Smooth muscle cell of the pulmonary artery (primary cell): ENCODE measurements around the gene CERS1. TPM values are rescaled to one million over a fixed set of nuclear protein-coding genes. Genes with fewer than 3 reads are reported as not detected.

Experiments used
- total RNA-seq: library from RNA; depleted of rRNA; stranded (reverse); fragments of >200 nt; gene quantifications from 2 replicates; pipeline ENCODE4 v1.2.3, GENCODE V29; 2014

CERS1 gene
- 2.9 and 11.6 TPM in 2 replicates for total RNA-seq

GRCh38 chr19:18895824-18896341, at the start of gene CERS1:
TSS of gene CERS1 (minus strand) at chr19:18896158. CDS start at chr19:18896072, 86 bp downstream.

GRCh38 chr19:18940769-18941627, 45.0 kb upstream of the CERS1 start, which contains the start of gene HOMER3:
TSS of gene HOMER3 (minus strand) at chr19:18941217. CDS start at chr19:18938982, 2,235 bp downstream.

GRCh38 chr19:18919086-18919899, 23.3 kb upstream of the CERS1 start, which contains the start of the genes COPE and DDX49:
TSS of gene COPE (minus strand) at chr19:18919387. CDS start at chr19:18919348, 39 bp downstream.
TSS of gene DDX49 (plus strand) at chr19:18919715. CDS start at chr19:18919742, 27 bp downstream.

DNA sequence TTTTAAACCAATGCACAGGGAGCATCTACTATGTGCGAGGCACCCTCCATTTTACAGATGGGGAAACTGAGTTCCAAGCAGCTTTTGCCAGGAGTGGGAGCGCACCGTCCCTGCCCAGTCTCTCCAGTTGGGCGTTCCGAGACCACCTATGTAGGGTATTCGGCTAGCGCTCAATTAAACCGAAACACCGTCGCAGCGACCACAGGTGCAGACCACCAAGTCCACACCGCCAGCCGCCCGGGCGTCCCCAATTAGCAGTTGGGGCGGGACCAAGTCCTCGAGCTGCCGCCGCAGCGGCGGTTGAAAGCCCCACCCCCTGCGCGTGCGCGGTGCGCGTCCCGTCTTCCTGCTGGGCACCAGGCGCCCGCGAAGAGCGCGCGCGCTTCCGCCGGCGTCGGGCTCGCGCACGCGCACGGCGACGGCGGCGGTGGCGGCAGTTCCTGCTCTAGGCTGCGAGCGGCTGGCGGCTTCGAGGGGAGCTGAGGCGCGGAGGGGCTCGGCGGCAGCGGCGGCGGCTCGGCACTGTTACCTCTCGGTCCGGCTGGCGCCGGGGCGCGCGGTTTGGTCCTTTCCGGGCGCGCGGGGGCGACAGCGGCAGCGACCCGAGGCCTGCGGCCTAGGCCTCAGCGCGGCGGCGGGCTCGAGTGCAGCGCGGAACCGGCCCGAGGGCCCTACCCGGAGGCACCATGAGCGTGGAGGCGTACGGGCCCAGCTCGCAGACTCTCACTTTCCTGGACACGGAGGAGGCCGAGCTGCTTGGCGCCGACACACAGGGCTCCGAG, 64.2 kb downstream of the CERS1 start, which contains the start of gene UPF1:
TSS of gene UPF1 (plus strand) at position 436 of the 782 bp plus-strand sequence. CDS start at position 687, 251 bp downstream.

Other genes with a start within 250 kb of the CERS1 start
- 4.2 and 5.3 TPM in 2 replicates for gene CRTC1, start 212.5 kb downstream of the CERS1 start, total RNA-seq
- gene COMP, start 104.9 kb downstream of the CERS1 start, total RNA-seq: 0.53 and 2.5 TPM in 2 replicates
- 71.8 and 84.5 TPM in 2 replicates for gene UPF1, start 64.2 kb downstream of the CERS1 start, total RNA-seq
- gene COPE, start 23.2 kb upstream of the CERS1 start, total RNA-seq: 136 and 162 TPM in 2 replicates
- 49.1 and 49.5 TPM in 2 replicates for gene DDX49, start 23.6 kb upstream of the CERS1 start, total RNA-seq
- gene HOMER3, start 45.1 kb upstream of the CERS1 start, total RNA-seq: 56.9 and 113 TPM in 2 replicates
- gene SUGP2, start 137.4 kb upstream of the CERS1 start, total RNA-seq: 29.9 and 37.6 TPM in 2 replicates
- gene ARMC6, start 137.4 kb upstream of the CERS1 start, total RNA-seq: 28.7 and 51.1 TPM in 2 replicates
- 7.6 and 9.1 TPM in 2 replicates for gene SLC25A42, start 167.8 kb upstream of the CERS1 start, total RNA-seq
- gene TMEM161A, start 242.3 kb upstream of the CERS1 start, total RNA-seq: 30.9 and 38.5 TPM in 2 replicates